Gastrocnemius medialis (tissue), 4 donors: ENCODE measurements around the gene FOXB1. TPM values are rescaled to one million over a fixed set of nuclear protein-coding genes. Genes with fewer than 3 reads are reported as not detected.

Experiments
- ATAC-seq, 2 donors: fragments of 150-250 bp; one replicate each; pipeline ENCODE4 v1.9.1; 2016
- DNase-seq, 2 donors: peaks; one replicate each; pipeline ENCODE4 v3.0.0-alpha.2; 2019
- H3K27ac ChIP-seq, 4 donors: fragments of 200-600 bp; sonication (generic); 1 replicate in 1 of 4; 2 replicates in 3 of 4; pipeline ENCODE4 v1.5.1; 2016 to 2018; ENCODE audit warnings: mild to moderate bottlenecking in 2 of 4, moderate library complexity in 1 of 4
- H3K27me3 ChIP-seq, 3 donors: fragments of 200-600 bp; sonication (generic) in 2 of 3; 1 replicate in 1 of 3; 2 replicates in 2 of 3; pipeline versions ENCODE4 v1.5.1 to v1.6.0; 2016 to 2019; ENCODE audit warnings: mild to moderate bottlenecking in 1 of 3, moderate library complexity in 1 of 3
- H3K36me3 ChIP-seq, 2 donors: fragments of 200-600 bp; sonication (generic) in 1 of 2; one replicate each; pipeline ENCODE4 v1.5.1; 2017 to 2018
- H3K4me1 ChIP-seq, 2 donors: fragments of 200-600 bp; sonication (generic) in 1 of 2; one replicate each; pipeline ENCODE4 v1.5.1; 2016 to 2017; ENCODE audit warnings: mild to moderate bottlenecking in 2 of 2
- H3K4me3 ChIP-seq, 4 donors: fragments of 200-600 bp; sonication (generic) in 3 of 4; 1 replicate in 1 of 4; 2 replicates in 3 of 4; pipeline ENCODE4 v1.5.1; 2016 to 2019; ENCODE audit warnings: mild to moderate bottlenecking in 2 of 4
- H3K9me3 ChIP-seq, 3 donors: fragments of 200-600 bp; sonication (generic) in 2 of 3; 1 replicate in 1 of 3; 2 replicates in 2 of 3; pipeline ENCODE4 v1.5.1; 2016 to 2019
- CTCF ChIP-seq, 5 experiments: fragments of 450-650 bp in 3 of 5; fragments of 200-600 bp in 2 of 5; sonication (generic) in 2 of 5; IDR thresholded peaks in 4 of 5; conservative IDR thresholded peaks in 1 of 5; 1 replicate in 4 of 5; 2 replicates in 1 of 5; pipeline ENCODE4 v1.5.1; 2016 to 2019; ENCODE audit warnings: antibody characterized with exemption in 5 of 5, mild to moderate bottlenecking in 3 of 5, moderate library complexity in 3 of 5
- POLR2A ChIP-seq, 2 donors: fragments of 450-650 bp; IDR thresholded peaks; one replicate each; pipeline ENCODE4 v1.6.1; 2017; ENCODE audit warnings: antibody characterized with exemption in 2 of 2, mild to moderate bottlenecking in 2 of 2, moderate library complexity in 2 of 2
- in situ Hi-C, 4 donors: fragments of 200-750 bp; cut with MboI; loops; one replicate each; pipeline versions ENCODE4 v1.15.0 to v1.8.0; 2017; ENCODE audit warnings: low sequenced_read_pairs in 4 of 4
- intact Hi-C: fragments of 100-400 bp; cut with DNase I; formaldehyde crosslinking; loops from one replicate; pipeline ENCODE4 v1.15.1; 2023; ENCODE audit warnings: low total_unique reads
- total RNA-seq, 4 donors: library from RNA; depleted of rRNA; stranded (reverse); fragments of >200 nt; gene quantifications; one replicate each; pipeline versions ENCODE4 v1.1.0 to v1.2.3, GENCODE V29; 2016

The FOXB1 gene
- total RNA-seq, 4 donors from 2014 or later = not detected

- DNase-seq (no peak), ATAC-seq (no peak)
- Histone ChIP-seq H3K4me3 (peak overlapping the region; percentile 46 to 65 (median 51)), H3K27ac (no peak overlapping the region), H3K9me3 (no peaks in the 10 kb centered on the region), H3K36me3 (no peaks in the 10 kb centered on the region), H3K27me3 (peaks cover 96 to 100% (median 100%) of the 10 kb centered on the region in 3 donors), H3K4me1 (peaks cover 25 to 31% of the 10 kb centered on the region in 2 donors)
- TF ChIP-seq CTCF (IDR thresholded peaks at IDR 0.05 in 4 of 5, conservative IDR thresholded peaks at IDR 0.05 in 1 of 5) (no peak), POLR2A (IDR thresholded peaks at IDR 0.05) (no peak)
- intact Hi-C loops (no loop called here), in situ Hi-C loops (no loop called here)
These were observed 2.8 kb downstream of the FOXB1 start for GRCh38 chr15:60006873-60007272.

- DNase-seq (no peak), ATAC-seq (no peak)
- H3K27me3 ChIP-seq = peaks cover 92 to 96% (median 93%) of the 10 kb centered on the region in 3 donors
- no peak overlapping the region for H3K4me3 ChIP-seq
- H3K27ac ChIP-seq = no peak overlapping the region
- TF ChIP-seq CTCF (IDR thresholded peaks at IDR 0.05 in 4 of 5, conservative IDR thresholded peaks at IDR 0.05 in 1 of 5) (no peak), POLR2A (IDR thresholded peaks at IDR 0.05) (no peak)
- intact Hi-C loops = no loop called here
- no peaks in the 10 kb centered on the region for H3K9me3 ChIP-seq
- in situ Hi-C loops = no loop called here
- peaks cover 19 to 22% of the 10 kb centered on the region in 2 donors for H3K4me1 ChIP-seq
- H3K36me3 ChIP-seq = no peaks in the 10 kb centered on the region
These were observed 5.2 kb downstream of the FOXB1 start for GRCh38 chr15:60009124-60009960.

- H3K4me3 ChIP-seq = no peak overlapping the region
- ATAC-seq = no peak
- intact Hi-C loops = no loop called here
- H3K27me3 ChIP-seq = peaks cover 90 to 93% (median 91%) of the 10 kb centered on the region in 3 donors
- peaks cover 12 to 14% of the 10 kb centered on the region in 2 donors for H3K4me1 ChIP-seq
- H3K36me3 ChIP-seq = no peaks in the 10 kb centered on the region
- no peak for DNase-seq
- in situ Hi-C loops = no loop called here
- H3K27ac ChIP-seq = no peak overlapping the region
- H3K9me3 ChIP-seq = no peaks in the 10 kb centered on the region
- TF ChIP-seq POLR2A (IDR thresholded peaks at IDR 0.05) (no peak), CTCF (IDR thresholded peaks at IDR 0.05 in 4 of 5, conservative IDR thresholded peaks at IDR 0.05 in 1 of 5) (no peak)
These were observed 6.0 kb downstream of the FOXB1 start for GRCh38 chr15:60009980-60010732.

GRCh38 chr15:60010858-60011257 is 6.7 kb downstream of the FOXB1 start:
- ATAC-seq = no peak
- no peak for DNase-seq

More at GRCh38 chr15:60010858-60011257, 6.7 kb downstream of the FOXB1 start:
- Histone ChIP-seq H3K27me3 (peaks cover 86 to 93% (median 88%) of the 10 kb centered on the region in 3 donors), H3K4me1 (peaks cover 7 to 9% of the 10 kb centered on the region in 2 donors), H3K27ac (no peak overlapping the region), H3K9me3 (no peaks in the 10 kb centered on the region), H3K4me3 (no peak overlapping the region), H3K36me3 (no peaks in the 10 kb centered on the region)
- intact Hi-C loops (no loop called here), in situ Hi-C loops (no loop called here)
- no peak for TF ChIP-seq POLR2A (IDR thresholded peaks at IDR 0.05)
- no peak for TF ChIP-seq CTCF (IDR thresholded peaks at IDR 0.05 in 4 of 5, conservative IDR thresholded peaks at IDR 0.05 in 1 of 5)
